ENCODE measurements around the gene ASTN2. TPM values are rescaled to one million over a fixed set of nuclear protein-coding genes. Genes with fewer than 3 reads are reported as not detected.

Gene ASTN2
- polyA plus RNA-seq, 1 donor: 4.5 TPM

- no peak for DNase-seq (ENCODE audit: low read depth)
These were observed 293.5 kb downstream of the ASTN2 start for GRCh38 chr9:117121316-117121715.

- DNase-seq (ENCODE audit: low read depth): no peak
These were observed 294.8 kb downstream of the ASTN2 start for GRCh38 chr9:117120061-117120460.

- DNase-seq (ENCODE audit: low read depth): no peak
These were observed 298.8 kb downstream of the ASTN2 start for GRCh38 chr9:117116084-117116483.

GRCh38 chr9:117114768-117115167 lies 300.1 kb downstream of the ASTN2 start:
- DNase-seq (ENCODE audit: low read depth): no peak

GRCh38 chr9:117104716-117105495 lies 310.0 kb downstream of the ASTN2 start:
- no peak for DNase-seq (ENCODE audit: low read depth)

GRCh38 chr9:117104206-117104605 lies 310.7 kb downstream of the ASTN2 start:
- no peak for DNase-seq (ENCODE audit: low read depth)

- DNase-seq (ENCODE audit: low read depth): no peak
These were observed 311.3 kb downstream of the ASTN2 start for GRCh38 chr9:117103438-117104110.

GRCh38 chr9:117101008-117101407 lies 313.8 kb downstream of the ASTN2 start:
- no peak for DNase-seq (ENCODE audit: low read depth)

- no peak for DNase-seq (ENCODE audit: low read depth)
These were observed 316.5 kb downstream of the ASTN2 start for GRCh38 chr9:117098331-117098730.

- DNase-seq (ENCODE audit: low read depth): no peak
These were observed 317.1 kb downstream of the ASTN2 start for GRCh38 chr9:117097761-117098160.

GRCh38 chr9:117096138-117096537 lies 318.7 kb downstream of the ASTN2 start:
- no peak for DNase-seq (ENCODE audit: low read depth)

- no peak for DNase-seq (ENCODE audit: low read depth)
These were observed 319.8 kb downstream of the ASTN2 start for GRCh38 chr9:117095081-117095480.

- DNase-seq (ENCODE audit: low read depth): peak; percentile 32
These were observed 320.7 kb downstream of the ASTN2 start for GRCh38 chr9:117093891-117094844.

GRCh38 chr9:117092582-117092981 lies 322.3 kb downstream of the ASTN2 start:
- DNase-seq (ENCODE audit: low read depth): no peak

GRCh38 chr9:117091529-117091928 lies 323.3 kb downstream of the ASTN2 start:
- no peak for DNase-seq (ENCODE audit: low read depth)

- no peak for DNase-seq (ENCODE audit: low read depth)
These were observed 326.1 kb downstream of the ASTN2 start for GRCh38 chr9:117088786-117089185.

GRCh38 chr9:117088140-117088539 lies 326.7 kb downstream of the ASTN2 start:
- no peak for DNase-seq (ENCODE audit: low read depth)

- no peak for DNase-seq (ENCODE audit: low read depth)
These were observed 330.6 kb downstream of the ASTN2 start for GRCh38 chr9:117084221-117084620.

GRCh38 chr9:117083559-117083958 lies 331.3 kb downstream of the ASTN2 start:
- DNase-seq (ENCODE audit: low read depth): no peak

GRCh38 chr9:117081641-117082317 lies 333.1 kb downstream of the ASTN2 start:
- no peak for DNase-seq (ENCODE audit: low read depth)

GRCh38 chr9:117080765-117081390 lies 334.0 kb downstream of the ASTN2 start:
- DNase-seq (ENCODE audit: low read depth): no peak

Data from forelimb muscle (tissue), 1 donor.